ENCODE data around the gene EYS. TPM values are rescaled to one million over a fixed set of nuclear protein-coding genes. Genes with fewer than 3 reads are reported as not detected.

EYS gene
- total RNA-seq, 1 experiment from 2014 or later, result not detected

DNA sequence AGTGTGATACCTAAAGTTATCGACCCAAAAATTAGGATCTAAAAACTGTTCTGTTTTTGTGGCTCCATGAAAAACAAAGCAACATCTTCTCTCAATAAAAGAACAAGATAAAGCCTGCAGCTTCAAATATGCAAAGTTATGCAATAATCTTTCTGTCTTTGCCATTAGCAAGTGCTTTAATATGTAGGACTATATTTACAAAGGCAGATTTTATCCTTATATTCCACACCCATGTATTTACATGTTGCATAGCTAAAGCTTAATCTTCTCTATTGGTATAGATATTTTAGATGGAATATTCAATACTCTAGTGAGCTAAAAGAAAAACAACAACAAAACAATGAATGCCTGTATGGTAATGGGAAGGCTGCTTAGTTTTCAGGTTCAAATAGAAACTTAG, 1443.2 kb downstream of the EYS start:
- ChIA-PET POLR2A (no interaction called here), RAD21 (ENCODE audit: low non-redundant PET in 1 of 2, low total read pairs in 2 of 2, uncharacterized antibody in 2 of 2, unreplicated experiment in 2 of 2) (no interaction called here), CTCF (no interaction called here)
- H3K9me3 ChIP-seq (ENCODE audit: control insufficient read depth in 1 of 2, insufficient read depth in 1 of 2, low read depth in 1 of 2, low read length in 2 of 2), result peaks cover 0 to 3% of the 10 kb centered on the region in 2 experiments; a peak in 2 of 4 replicates
- no peak overlapping the region for H2AFZ ChIP-seq (ENCODE audit: low read depth, low read length, poor library complexity, severe bottlenecking)
- intact Hi-C loops (cut with micrococcal nuclease), result no loop called here
- TF ChIP-seq EZH2 (IDR thresholded peaks at IDR 0.05) (no peak), REST (IDR thresholded peaks at IDR 0.05; ENCODE audit: low read depth) (no peak), POLR2AphosphoS5 (IDR thresholded peaks at IDR 0.05; ENCODE audit: low read depth, low read length) (no peak), CEBPB (IDR thresholded peaks at IDR 0.05; ENCODE audit: low read depth) (no peak), SP1 (IDR thresholded peaks at IDR 0.05; ENCODE audit: low read depth) (no peak), JUND (IDR thresholded peaks at IDR 0.05) (no peak), ELF1 (IDR thresholded peaks at IDR 0.05; ENCODE audit: borderline replicate concordance, low read depth) (no peak), FOSL1 (IDR thresholded peaks at IDR 0.05; ENCODE audit: low read depth) (no peak), CBX3 (IDR thresholded peaks at IDR 0.05; ENCODE audit: low read depth) (no peak)
- no peak overlapping the region for H3K9ac ChIP-seq (ENCODE audit: low read length)
- no peaks in the 10 kb centered on the region for H3K9me2 ChIP-seq (ENCODE audit: insufficient read depth)
- DNase-seq (ENCODE audit: low read depth, low spot score) (no peak), ATAC-seq (no peak)
- no peaks in the 10 kb centered on the region for H3K27me3 ChIP-seq (ENCODE audit: insufficient read depth, low read length)
- BruUV-seq (replicated peaks), result no TSS peak
- no peak overlapping the region for H3K27ac ChIP-seq (ENCODE audit: low read depth, low read length)
- H3K36me3 ChIP-seq (ENCODE audit: control insufficient read depth in 1 of 2, insufficient read depth in 2 of 2, low read length in 2 of 2), result no peaks in the 10 kb centered on the region
- no peak overlapping the region for H3K4me2 ChIP-seq (ENCODE audit: low read length)
- no peaks in the 10 kb centered on the region for H4K20me1 ChIP-seq (ENCODE audit: insufficient read depth)
- no peaks in the 10 kb centered on the region for H3K4me1 ChIP-seq (ENCODE audit: control insufficient read depth in 1 of 2, insufficient read depth in 2 of 2, low read length in 2 of 2)
- H3K4me3 ChIP-seq (replicated peaks in 1 of 2; ENCODE audit: low read depth in 1 of 2, low read length in 2 of 2), result no peak overlapping the region
- H3K79me2 ChIP-seq (ENCODE audit: insufficient read depth, low read length), result no peaks in the 10 kb centered on the region
